Measurements from ENCODE around the gene SLC6A11. TPM values are rescaled to one million over a fixed set of nuclear protein-coding genes. Genes with fewer than 3 reads are reported as not detected.
A peak's percentile ranks its signal among the peaks of the same experiment; 100 is the strongest.

Gene SLC6A11
- total and polyA plus RNA-seq, 12 donors = 0.05 TPM; not detected in 11

GRCh38 chr3:10985181-10985580 lies 169.2 kb downstream of the SLC6A11 start:
- no peak for TF ChIP-seq CTCF (IDR thresholded peaks at IDR 0.05)
- WGBS, 2 donors = 27 to 32% methylated on average over 1 of the region's 1 CpG
- intact Hi-C loops (cut with DNase I) = no loop called here
- ATAC-seq (no peak), DNase-seq (no peak)
- peaks cover 0 to 13% (median 0%) of the 10 kb centered on the region in 7 donors for H3K27me3 ChIP-seq
- H3K27ac ChIP-seq = no peak overlapping the region
- H3K4me1 ChIP-seq = peaks cover 3 to 26% (median 16%) of the 10 kb centered on the region in 9 donors
- H3K4me3 ChIP-seq = no peak overlapping the region
- no peaks in the 10 kb centered on the region for H3K9me3 ChIP-seq
- no peaks in the 10 kb centered on the region for H3K36me3 ChIP-seq

- DNase-seq (no peak), ATAC-seq (peak in 5 of 8 donors; percentile 16 to 75 (median 47))
- WGBS, 2 donors = 50 to 54% methylated on average over 5 of the region's 5 CpGs
- no peak for TF ChIP-seq CTCF (IDR thresholded peaks at IDR 0.05)
- Histone ChIP-seq H3K4me1 (peaks cover 3 to 22% (median 16%) of the 10 kb centered on the region in 9 donors), H3K36me3 (no peaks in the 10 kb centered on the region), H3K4me3 (no peak overlapping the region), H3K27me3 (peaks cover 0 to 23% (median 6%) of the 10 kb centered on the region in 7 donors), H3K27ac (no peak overlapping the region), H3K9me3 (no peaks in the 10 kb centered on the region)
- intact Hi-C loops (cut with DNase I) = no loop called here
These were observed 170.6 kb downstream of the SLC6A11 start for GRCh38 chr3:10986592-10986991.

- no peak for ATAC-seq
These were observed 172.1 kb downstream of the SLC6A11 start for GRCh38 chr3:10988001-10988665.

GRCh38 chr3:10988991-10989484 lies 173.0 kb downstream of the SLC6A11 start:
- no peaks in the 10 kb centered on the region for H3K36me3 ChIP-seq
- no peak for TF ChIP-seq CTCF (IDR thresholded peaks at IDR 0.05)
- no peak for ATAC-seq
- 73 to 77% methylated on average over 7 of the region's 7 CpGs for WGBS, 2 donors
- peaks cover 0 to 39% (median 25%) of the 10 kb centered on the region in 7 donors for H3K27me3 ChIP-seq
- no peak overlapping the region for H3K4me3 ChIP-seq
- peaks cover 0 to 16% (median 3%) of the 10 kb centered on the region in 9 donors for H3K4me1 ChIP-seq
- intact Hi-C loops (cut with DNase I) = no loop called here
- no peak overlapping the region for H3K27ac ChIP-seq
- DNase-seq = no peak
- H3K9me3 ChIP-seq = no peaks in the 10 kb centered on the region

More at GRCh38 chr3:10988001-10988665, 172.1 kb downstream of the SLC6A11 start:
- no peak overlapping the region for H3K27ac ChIP-seq
- H3K36me3 ChIP-seq = no peaks in the 10 kb centered on the region
- no peak for DNase-seq
- H3K4me1 ChIP-seq = peaks cover 0 to 14% (median 3%) of the 10 kb centered on the region in 9 donors
- no peaks in the 10 kb centered on the region for H3K9me3 ChIP-seq
- intact Hi-C loops (cut with DNase I) = no loop called here
- TF ChIP-seq CTCF (IDR thresholded peaks at IDR 0.05) = no peak
- H3K4me3 ChIP-seq = no peak overlapping the region
- WGBS, 2 donors = 89% methylated on average over 9 of the region's 9 CpGs
- H3K27me3 ChIP-seq = peaks cover 0 to 30% (median 16%) of the 10 kb centered on the region in 7 donors

Other genes starting within 250 kb of the SLC6A11 start
- 1 to 10 TPM in 6 of 10 donors, under 1 TPM in 4; 0.55 to 2.5 (median 1.7) TPM for gene SLC6A1, start 176.5 kb downstream of the SLC6A11 start, total RNA-seq
- 1 to 10 TPM in 1 of 2 donors, under 1 TPM in 1; 0.55 to 2.7 TPM for gene SLC6A1, start 176.5 kb downstream of the SLC6A11 start, polyA plus RNA-seq